GM18502 (cell line): ENCODE data around the gene ASB5.
"Not testable (repeated sequence)": the region's sequence is repeated elsewhere in the genome, so short reads cannot be mapped to it uniquely, and the experiment has no call there.

Experiments
- ATAC-seq: cut with Tn5 transposase; IDR thresholded peaks from one replicate; pipeline ENCODE4 v1.9.1; 2021; ENCODE audit warnings: mild to moderate bottlenecking; ENCODE audit not compliant: unreplicated experiment, poor library complexity

The ASB5 gene

DNA sequence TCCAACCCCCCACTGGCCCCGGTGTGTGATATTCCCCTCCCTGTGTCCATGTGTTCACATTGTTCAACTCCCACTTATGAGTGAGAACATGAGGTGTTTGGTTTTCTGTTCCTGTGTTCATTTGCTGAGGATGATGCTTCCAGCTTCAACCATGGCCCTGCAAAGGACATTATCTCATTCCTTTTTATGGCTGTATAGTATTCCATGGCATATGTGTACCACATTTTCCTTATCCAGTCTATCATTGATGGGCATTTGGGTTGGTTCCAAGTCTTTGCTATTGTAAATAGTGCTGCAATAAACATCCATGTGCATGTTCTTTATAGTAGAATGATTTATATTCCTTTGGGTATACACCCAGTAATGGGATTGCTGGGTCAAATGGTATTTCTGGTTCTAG is 10.5 kb upstream of the ASB5 start:
- ATAC-seq = not testable (repeated sequence)

DNA sequence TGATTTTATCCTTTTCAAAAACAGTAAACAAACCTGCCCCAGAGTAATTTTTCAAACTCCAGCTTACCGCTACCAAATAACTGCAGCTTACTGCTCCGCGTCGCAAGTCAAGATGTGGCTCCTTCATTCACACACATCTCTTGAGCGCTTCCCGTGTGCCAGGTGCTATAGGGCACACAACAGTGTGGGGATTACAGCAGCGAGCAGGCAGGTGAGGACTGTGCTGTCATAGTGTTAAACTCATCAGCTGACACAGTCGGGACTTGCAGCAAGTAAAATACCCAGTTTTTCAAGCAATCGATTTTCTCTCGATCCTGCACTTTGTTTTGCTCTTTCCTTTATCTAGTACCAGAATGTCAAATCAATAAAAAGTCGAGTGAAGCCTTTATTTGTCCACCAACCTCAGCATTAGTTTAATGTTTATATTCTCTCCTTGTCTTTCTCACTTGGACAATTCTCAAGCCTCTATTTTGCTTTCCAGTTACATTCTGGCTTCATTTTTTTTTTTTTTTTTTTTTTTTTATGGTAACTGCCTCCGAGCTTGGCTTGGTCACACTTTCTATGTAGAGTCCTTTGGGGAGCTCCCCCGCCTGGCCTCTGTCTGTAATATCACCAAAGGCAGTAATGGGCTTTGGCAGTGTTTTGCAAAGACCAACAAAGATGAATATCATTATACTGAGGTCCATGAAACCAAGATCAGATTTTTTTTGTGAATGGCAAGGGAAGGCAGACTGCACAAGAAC is 8.3 kb upstream of the ASB5 start:
- peak; percentile 91 for ATAC-seq

DNA sequence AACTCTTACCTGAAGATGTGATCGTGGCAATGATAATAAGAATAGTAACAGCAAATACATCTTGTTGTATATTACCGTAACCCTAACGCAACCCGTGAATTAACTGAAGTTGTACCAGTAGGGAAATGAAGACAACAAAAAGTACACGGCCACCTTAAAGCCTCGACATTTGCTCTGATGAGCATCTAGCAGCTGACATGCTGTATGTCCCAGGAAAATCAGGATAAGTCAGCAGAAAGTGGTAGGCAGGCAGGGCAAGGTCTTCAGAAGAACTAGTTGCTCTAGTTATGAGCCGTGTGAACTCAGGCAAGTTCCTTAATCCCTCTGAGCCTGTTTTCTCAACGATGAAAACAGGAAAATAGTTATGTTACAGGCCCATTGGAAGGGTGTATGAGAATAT is 7.7 kb upstream of the ASB5 start:
- ATAC-seq = no peak

DNA sequence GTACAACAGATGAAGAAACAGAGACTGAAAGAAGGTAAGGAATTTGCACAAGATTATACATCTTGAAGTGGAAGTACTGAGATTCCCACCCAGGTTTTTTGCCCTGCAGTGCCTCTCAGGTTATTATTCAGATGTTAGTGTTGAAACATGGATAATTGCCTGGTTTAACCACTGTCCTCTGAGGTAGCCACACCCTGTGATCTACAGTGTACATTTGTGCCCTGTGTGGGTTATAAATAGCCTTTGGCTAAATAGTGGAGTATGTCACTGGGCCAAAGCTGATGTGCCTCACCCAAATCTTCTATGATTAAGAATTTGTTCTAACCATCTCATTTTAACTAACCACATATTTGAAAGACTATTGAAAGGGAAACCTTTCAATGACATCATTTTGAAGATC is 5.4 kb upstream of the ASB5 start:
- ATAC-seq = no peak

DNA sequence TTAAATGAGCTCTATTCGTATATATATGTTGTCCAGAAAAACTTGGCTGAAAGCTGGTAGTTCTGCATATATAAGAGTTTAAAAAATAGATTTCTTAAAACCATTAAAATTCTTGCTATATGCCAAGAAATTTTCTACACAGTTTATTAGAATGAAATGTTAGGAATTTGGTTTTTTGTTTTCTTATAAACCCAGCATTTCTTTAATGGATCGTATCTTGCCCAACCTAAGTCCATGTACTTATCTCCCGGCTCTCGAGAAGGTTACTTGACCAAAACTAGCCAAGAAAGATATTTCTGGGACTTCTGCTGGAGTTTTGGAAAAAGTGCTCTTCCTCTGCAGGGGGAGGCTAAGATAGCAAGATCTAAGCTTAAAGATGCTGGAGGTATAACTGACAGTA is 4.7 kb upstream of the ASB5 start:
- no peak for ATAC-seq

DNA sequence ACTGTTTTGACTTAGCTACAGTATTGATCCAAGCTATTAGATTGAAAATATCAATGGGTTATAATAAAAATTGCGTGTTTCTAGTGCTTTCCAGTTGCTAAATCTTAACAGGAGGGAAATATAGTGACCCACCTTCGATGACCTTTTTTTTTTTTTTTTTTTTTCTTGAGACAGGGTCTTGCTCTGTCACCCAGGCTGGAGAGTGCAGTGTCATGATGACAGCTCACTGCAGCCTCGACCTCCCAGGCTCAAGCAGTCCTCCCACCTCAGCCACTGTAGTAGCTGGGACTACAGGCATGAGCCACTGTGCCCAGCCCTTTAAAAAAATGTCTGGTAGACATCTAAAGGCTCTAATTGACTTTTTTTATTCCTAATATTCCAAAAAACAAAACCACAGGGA is 3.8 kb upstream of the ASB5 start:
- no peak for ATAC-seq

DNA sequence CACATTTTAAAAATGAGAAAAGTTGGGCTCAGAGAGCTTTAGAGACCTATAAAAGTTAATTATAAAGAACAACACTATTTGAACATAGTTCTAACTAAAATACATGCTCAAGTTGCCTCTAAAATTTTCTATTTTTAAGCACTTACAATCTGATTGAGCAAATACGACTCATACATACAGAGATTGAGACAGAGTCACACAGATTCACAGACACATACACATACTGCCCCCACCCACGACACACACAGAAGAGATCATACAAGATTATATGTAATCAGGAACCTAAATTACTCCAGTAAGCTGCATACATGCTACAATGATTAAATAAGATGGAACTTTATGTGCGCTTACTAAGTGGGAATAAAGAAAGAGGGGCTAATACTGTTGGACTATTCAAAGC is 2.7 kb upstream of the ASB5 start:
- ATAC-seq = no peak

DNA sequence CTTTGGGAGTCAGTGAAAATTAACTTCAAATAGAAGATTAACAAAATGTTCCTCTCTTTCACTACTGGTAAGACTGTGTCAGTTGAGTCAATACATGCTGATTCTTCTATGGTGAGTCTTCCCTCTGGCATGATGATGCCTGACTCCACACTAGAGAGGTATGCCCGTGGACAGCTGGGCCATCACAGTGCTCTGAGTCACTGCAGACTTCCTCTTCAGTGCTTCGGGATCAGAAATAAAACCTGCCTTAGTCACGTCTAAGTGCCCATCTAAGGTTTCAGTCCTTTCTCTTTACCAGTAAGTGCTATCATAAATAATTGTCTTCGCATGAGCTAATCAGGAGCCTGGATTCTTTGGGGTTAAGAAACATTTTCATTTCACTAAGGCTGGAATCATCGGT is 1.6 kb upstream of the ASB5 start:
- no peak for ATAC-seq

DNA sequence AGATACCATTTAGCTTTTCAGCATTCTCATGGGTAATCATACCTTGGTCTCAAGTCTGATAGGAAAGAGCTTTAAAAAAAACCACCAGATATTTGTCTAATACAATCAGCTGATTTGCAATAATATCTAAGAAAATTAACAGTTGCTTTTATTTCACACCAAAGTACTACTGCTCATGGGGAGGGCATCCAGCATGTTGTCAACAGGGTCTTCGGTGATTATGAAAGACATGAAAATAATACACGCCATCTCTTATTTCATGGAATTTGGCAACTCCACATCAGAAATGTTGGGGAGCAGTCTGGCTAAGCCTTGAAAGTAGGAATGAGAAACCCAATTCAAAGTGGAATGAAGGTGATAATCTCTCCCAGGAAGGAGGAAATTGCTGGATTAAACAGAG is 3.0 kb downstream of the ASB5 start:
- ATAC-seq = no peak

DNA sequence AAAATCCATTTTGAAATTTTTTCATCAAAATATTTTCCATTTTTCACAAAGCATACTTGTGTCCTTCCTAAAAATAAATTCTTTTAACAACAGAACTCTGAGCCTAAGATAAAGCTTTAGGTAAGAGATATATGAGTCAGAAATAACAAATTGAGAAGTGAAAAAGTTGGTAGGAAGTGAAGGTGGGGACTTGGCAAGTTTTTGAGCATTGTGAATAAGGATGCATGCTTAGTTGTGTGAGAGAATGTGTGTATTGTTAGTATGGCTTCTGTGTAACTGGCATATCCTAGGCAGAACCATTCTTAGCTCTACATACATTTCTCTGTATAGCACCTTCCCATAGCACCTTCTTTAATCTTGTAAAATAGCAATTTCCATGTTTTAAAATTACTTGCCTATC is 6.8 kb downstream of the ASB5 start:
- peak; percentile 97 for ATAC-seq

DNA sequence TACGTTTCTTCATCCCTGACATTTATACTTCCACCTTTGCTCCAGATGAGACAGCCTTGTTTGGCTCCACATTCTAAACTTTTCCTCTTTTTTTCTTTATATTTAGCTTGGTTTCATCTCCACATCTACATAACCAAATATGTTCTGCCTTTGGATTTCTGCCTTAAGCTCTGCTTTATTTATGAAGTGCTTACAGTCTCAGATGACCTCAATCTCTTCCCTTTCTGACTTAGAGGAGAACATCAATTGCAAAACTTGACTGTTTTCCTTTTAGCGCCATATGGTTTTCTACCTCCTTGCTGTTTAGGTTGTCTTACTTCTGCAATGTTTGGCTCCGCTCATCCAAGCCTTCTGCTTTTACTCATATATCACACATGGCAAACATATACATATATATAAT is 7.5 kb downstream of the ASB5 start:
- ATAC-seq = no peak

DNA sequence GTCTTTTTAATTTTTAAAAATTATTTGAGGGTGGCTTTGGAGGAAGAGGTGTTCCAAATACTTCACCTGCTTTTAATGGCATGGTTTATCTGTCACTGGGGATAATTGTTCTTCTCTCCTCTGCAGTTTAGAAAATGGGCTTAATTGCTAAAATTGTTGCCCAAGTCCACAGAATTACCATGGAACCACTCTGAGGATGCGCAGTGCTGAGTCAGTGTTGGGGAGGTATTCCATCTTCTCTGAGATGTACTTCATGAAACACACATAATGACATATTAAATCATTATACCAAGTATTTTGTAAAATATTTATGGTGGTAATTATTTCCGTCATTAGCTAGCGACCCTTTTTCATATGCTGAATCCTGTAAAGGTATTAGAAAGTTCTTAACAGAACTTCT is 8.0 kb downstream of the ASB5 start:
- ATAC-seq = no peak

DNA sequence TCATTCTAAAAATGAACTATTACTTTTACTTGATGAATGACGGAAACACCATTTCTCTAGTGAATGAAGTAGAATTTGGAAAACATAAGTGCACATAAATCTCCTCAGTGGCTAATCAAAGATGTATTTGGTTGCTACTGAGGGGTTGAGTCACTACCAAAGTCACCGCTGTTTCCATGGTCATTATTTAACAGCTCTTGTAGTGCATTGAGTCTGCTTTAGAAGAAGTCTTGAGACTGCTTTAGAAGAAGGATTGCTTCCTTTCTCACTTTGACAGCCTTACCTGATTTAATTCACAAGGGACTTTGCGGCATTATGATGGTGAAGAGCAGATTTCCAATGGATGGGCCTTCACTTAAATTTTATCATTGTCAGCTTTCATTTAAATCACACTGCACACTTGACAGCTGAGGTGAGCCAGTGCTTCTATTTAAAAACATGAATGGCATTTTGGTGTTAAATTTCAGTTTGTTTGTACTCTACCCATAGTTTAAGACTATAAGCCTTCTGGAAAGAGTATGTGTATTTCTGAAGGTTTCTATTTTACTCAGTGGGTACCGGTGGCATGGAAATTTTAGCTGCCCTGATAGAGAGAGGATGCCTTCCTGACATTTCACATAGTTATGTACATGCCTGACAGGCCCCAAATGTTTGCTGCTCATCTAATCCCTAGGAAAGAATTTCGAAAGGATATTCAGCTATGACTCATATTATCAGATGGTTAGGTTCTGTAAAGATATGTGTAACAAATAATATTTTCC is 9.5 kb downstream of the ASB5 start:
- ATAC-seq = no peak

DNA sequence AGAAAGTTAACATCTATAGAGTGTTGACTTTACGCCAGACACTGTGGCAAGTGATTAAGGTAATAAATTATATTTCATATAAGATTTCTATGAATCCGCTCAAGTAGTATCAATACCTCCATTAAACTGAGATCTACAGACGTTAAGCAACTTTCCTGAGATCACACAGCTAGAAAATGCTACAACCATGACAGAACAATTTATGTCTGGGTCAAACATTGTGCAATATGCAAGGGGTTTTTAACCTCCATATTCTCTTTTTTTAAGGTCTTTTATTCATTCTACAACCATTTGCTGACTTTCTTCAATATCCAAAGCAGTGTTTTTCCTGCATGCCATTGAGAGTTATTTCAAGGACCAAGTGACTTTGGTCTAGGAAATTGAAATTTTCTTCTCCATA is 10.9 kb downstream of the ASB5 start:
- ATAC-seq = no peak

DNA sequence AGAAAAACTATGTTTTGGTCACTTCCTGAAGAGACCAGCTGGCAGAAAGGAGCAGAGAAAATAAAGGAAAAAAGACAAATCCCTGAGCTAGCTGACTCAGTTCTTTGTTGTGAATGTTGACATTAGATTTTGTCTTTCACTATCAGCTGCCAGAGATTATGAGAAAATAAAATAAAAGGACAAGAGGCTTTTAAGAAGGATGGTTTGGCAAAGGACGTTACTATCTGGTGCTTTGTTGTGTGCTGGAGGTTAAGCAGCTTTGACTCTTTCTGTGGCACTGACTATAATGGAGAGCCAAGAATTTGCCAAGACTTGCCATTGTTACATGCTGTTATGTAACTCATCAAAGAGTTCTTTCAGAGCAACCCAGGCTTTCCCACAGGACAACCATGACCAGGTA is 12.1 kb downstream of the ASB5 start:
- no peak for ATAC-seq

DNA sequence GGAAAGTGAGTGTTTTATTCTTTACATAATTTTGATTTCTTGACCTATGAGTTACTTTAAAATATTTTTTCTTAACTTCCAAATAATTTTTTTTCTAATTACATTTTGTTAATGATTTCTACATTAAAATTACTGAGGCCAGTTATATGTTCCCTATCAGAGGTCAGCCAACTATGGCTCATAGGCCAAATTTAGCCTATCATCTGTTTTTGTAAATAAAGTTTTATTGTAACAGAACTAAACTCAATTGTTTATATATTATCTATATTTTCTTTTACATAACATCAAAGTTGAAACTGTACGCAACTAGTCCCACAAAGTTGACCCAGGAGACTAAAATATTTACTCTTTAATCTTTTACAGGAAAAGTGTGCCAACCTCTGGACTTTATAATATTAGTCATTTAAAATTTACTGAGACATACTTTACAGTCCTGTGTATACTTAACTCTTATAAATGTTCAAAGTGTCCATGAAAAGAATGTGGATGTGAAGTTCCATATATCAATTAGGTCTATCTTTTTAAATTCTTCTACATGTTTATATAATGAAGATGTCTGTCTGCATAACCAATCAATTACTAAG is 26.2 kb downstream of the ASB5 start:
- no peak for ATAC-seq

DNA sequence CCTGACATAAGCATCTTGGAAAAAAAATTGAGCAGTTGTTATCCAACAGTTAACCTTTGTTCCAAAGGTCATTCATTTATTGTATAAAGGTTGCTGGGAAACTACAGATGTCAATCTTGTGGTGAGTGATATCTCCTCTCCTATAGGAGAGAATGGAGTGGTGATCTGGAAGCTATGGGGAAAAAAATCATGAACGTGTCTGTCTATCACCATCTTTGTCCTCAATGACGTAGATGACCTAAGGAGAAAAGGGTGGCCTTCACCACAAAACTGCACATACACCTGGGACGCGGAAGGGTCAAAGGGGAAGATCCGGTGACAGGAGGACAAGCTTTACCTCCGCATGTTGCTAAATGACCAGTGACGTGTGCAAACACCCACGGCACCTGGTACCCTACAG is 27.3 kb downstream of the ASB5 start:
- no peak for ATAC-seq

DNA sequence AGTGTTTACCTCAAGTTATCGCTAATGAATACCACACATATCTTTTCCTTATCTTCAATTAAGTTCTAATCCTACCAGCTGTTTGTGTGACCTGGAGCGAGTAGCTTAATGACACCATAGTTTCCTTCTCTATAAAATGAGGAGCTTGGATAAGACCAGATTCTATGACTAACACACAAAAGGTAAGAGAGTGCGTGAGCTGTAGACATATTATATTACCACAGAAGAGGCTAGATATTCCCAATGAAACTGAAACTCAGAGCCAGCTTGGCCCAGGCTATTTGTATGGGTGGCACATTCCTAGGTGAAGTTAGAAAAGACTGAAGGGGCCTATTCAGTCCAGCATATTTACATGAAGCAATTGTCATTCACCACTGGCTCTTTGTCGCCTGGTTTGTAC is 30.2 kb downstream of the ASB5 start:
- ATAC-seq = no peak

DNA sequence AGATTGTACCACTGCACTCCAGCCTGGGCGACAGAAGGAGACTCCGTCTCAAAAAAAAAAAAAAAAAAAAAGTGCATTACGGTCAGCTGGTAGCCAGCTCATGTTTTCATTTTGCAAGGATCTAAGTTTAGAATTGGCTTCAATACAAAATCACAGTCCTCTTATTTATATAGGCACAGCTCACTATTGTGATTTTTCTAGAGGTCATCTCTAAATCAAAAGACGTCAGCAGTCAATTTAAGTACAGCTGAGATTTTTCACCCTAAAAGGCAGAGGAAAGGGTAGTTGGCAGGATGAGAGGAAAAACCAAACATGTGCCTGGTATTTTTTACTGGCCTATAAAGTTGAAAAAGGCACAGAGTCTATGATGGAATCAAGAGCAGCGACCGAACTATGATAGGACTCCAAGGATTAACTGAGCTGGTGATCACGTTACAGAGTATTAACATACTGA is 30.8 kb downstream of the ASB5 start:
- ATAC-seq = no peak

DNA sequence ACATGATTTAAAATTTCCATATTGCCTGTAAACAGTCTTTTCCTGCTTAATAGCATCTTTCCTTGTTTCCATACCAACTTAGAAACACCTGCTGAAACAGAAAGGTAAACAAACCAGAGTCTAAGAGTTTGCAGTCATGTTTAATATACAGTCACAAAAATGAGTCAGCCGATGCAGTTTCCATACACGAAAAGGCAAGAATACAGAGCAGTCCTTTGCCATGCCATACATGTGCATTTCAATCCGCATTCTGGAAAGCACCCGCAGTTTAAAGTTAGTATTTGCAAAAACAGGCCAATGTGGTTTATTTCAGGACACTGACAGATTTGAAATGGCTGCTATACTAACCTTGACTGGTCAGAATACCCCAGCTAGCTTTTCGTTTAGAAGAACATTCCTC is 32.1 kb downstream of the ASB5 start:
- no peak for ATAC-seq

DNA sequence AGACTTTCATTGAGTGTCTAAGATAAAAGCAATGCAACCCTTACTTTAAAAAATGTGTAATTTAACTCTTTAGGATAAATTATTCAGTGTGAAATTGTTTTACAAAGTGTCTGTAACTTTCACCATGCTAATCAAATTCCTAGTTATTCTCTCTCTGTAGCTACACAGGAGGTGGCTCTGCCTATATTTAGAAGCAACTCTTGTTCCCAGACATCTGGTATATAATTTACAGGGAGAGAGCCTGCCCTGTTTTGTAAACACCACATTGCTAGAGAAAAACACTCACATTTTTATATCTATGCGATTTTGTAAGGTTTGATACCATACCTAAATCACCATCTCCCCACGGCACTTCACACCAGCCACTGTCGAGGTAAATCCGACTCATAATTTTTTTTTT is 38.2 kb downstream of the ASB5 start:
- ATAC-seq = no peak

DNA sequence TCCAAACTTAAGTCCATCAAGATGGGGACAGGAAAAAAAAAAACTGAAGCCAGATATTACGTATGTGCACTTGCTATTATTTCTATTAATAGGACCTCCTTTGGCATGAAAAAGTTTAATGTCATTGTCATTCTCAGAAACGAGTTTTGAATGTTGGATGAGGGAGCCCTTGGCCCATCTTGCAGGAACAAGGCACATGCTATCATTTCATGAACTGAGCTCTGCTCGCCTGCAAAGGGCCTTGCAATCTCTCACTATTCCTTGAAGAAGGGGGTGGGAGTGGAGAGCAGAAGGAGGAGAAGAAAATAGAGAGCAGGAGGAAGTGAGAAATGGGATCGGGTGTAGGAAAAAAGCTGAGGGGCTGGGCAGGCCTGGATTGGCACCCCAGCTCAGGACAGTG is 39.4 kb downstream of the ASB5 start:
- no peak for ATAC-seq
